HAP-1 (cell line): ENCODE results near the gene PLXNC1.

Source experiments
- DNase-seq, 2 experiments: peaks; one replicate each; pipeline ENCODE4 v3.0.0-alpha.2; 2016 to 2020; ENCODE audit warnings: low spot score in 2 of 2
- H3K27me3 ChIP-seq: fragments of 250-450 bp; sonication (Bioruptor Pico); 2 replicates; pipeline ENCODE4 v1.5.1; 2020; ENCODE audit warnings: low read depth, mild to moderate bottlenecking, moderate library complexity
- H3K36me3 ChIP-seq: fragments of 250-450 bp; sonication (Bioruptor Pico); replicated peaks from 2 replicates; pipeline ENCODE4 v1.5.1; 2020; ENCODE audit warnings: mild to moderate bottlenecking
- H3K4me1 ChIP-seq: fragments of 250-450 bp; sonication (Bioruptor Pico); 2 replicates; pipeline ENCODE4 v1.5.1; 2020; ENCODE audit warnings: mild to moderate bottlenecking
- H3K4me3 ChIP-seq: fragments of 250-450 bp; sonication (Bioruptor Pico); 2 replicates; pipeline ENCODE4 v1.5.1; 2020; ENCODE audit warnings: mild to moderate bottlenecking, moderate library complexity
- H3K9me3 ChIP-seq: fragments of 250-450 bp; sonication (Bioruptor Pico); 2 replicates; pipeline ENCODE4 v1.5.1; 2020; ENCODE audit warnings: mild to moderate bottlenecking, moderate library complexity
- in situ Hi-C: fragments of 300-500 bp; cut with MboI; formaldehyde crosslinking; loops from 3 replicates; pipeline ENCODE4 v1.14.3; 2020; ENCODE audit warnings: low sequenced_read_pairs, inconsistent platforms, mixed read lengths

Gene PLXNC1

GRCh38 chr12:94183708-94184379 is 35.5 kb downstream of the PLXNC1 start:
- Histone ChIP-seq H3K4me1 (no peaks in the 10 kb centered on the region), H3K36me3 (no peaks in the 10 kb centered on the region), H3K27me3 (no peaks in the 10 kb centered on the region), H3K9me3 (no peaks in the 10 kb centered on the region), H3K4me3 (no peak overlapping the region)
- DNase-seq: no peak
- in situ Hi-C loops: no loop called here

- Histone ChIP-seq H3K36me3 (no peaks in the 10 kb centered on the region), H3K9me3 (no peaks in the 10 kb centered on the region), H3K4me1 (no peaks in the 10 kb centered on the region), H3K27me3 (no peaks in the 10 kb centered on the region), H3K4me3 (no peak overlapping the region)
- DNase-seq: no peak
- in situ Hi-C loops: no loop called here
These were observed 36.8 kb downstream of the PLXNC1 start for GRCh38 chr12:94184995-94185719.

GRCh38 chr12:94185801-94186200 is 37.4 kb downstream of the PLXNC1 start:
- DNase-seq: no peak
- Histone ChIP-seq H3K4me1 (no peaks in the 10 kb centered on the region), H3K4me3 (no peak overlapping the region), H3K9me3 (no peaks in the 10 kb centered on the region), H3K36me3 (no peaks in the 10 kb centered on the region), H3K27me3 (no peaks in the 10 kb centered on the region)
- in situ Hi-C loops: no loop called here

- H3K4me1 ChIP-seq: no peaks in the 10 kb centered on the region
- in situ Hi-C loops: no loop called here
- H3K4me3 ChIP-seq: no peak overlapping the region
- no peak for DNase-seq
- no peaks in the 10 kb centered on the region for H3K9me3 ChIP-seq
- no peaks in the 10 kb centered on the region for H3K36me3 ChIP-seq
- H3K27me3 ChIP-seq: no peaks in the 10 kb centered on the region
These were observed 38.2 kb downstream of the PLXNC1 start for GRCh38 chr12:94186278-94187241.

- no peaks in the 10 kb centered on the region for H3K27me3 ChIP-seq
- H3K4me3 ChIP-seq: no peak overlapping the region
- H3K36me3 ChIP-seq: no peaks in the 10 kb centered on the region
- H3K4me1 ChIP-seq: no peaks in the 10 kb centered on the region
- H3K9me3 ChIP-seq: no peaks in the 10 kb centered on the region
- DNase-seq: no peak
- in situ Hi-C loops: no loop called here
These were observed 39.0 kb downstream of the PLXNC1 start for GRCh38 chr12:94187361-94187760.

GRCh38 chr12:94190623-94191022 is 42.2 kb downstream of the PLXNC1 start:
- H3K36me3 ChIP-seq: no peaks in the 10 kb centered on the region
- in situ Hi-C loops: no loop called here
- no peaks in the 10 kb centered on the region for H3K27me3 ChIP-seq
- no peak overlapping the region for H3K4me3 ChIP-seq
- no peaks in the 10 kb centered on the region; the same call in 1 of the 2 replicates for H3K9me3 ChIP-seq
- no peaks in the 10 kb centered on the region for H3K4me1 ChIP-seq
- no peak for DNase-seq

- no peaks in the 10 kb centered on the region for H3K36me3 ChIP-seq
- no peak for DNase-seq
- no peaks in the 10 kb centered on the region; the same call in 1 of the 2 replicates for H3K9me3 ChIP-seq
- in situ Hi-C loops: no loop called here
- H3K27me3 ChIP-seq: no peaks in the 10 kb centered on the region
- no peaks in the 10 kb centered on the region for H3K4me1 ChIP-seq
- H3K4me3 ChIP-seq: no peak overlapping the region
These were observed 42.6 kb downstream of the PLXNC1 start for GRCh38 chr12:94191023-94191422.

GRCh38 chr12:94191811-94192210 is 43.4 kb downstream of the PLXNC1 start:
- Histone ChIP-seq H3K4me1 (no peaks in the 10 kb centered on the region), H3K4me3 (no peak overlapping the region), H3K9me3 (peaks cover 3% of the 10 kb centered on the region; the same call in 1 of the 2 replicates), H3K36me3 (no peaks in the 10 kb centered on the region), H3K27me3 (no peaks in the 10 kb centered on the region)
- no peak for DNase-seq
- in situ Hi-C loops: no loop called here

- in situ Hi-C loops: no loop called here
- Histone ChIP-seq H3K9me3 (peaks cover 3% of the 10 kb centered on the region; the same call in 1 of the 2 replicates), H3K36me3 (no peaks in the 10 kb centered on the region), H3K27me3 (no peaks in the 10 kb centered on the region), H3K4me1 (no peaks in the 10 kb centered on the region), H3K4me3 (no peak overlapping the region)
- no peak for DNase-seq
These were observed 44.1 kb downstream of the PLXNC1 start for GRCh38 chr12:94192506-94192905.

- DNase-seq: no peak
- Histone ChIP-seq H3K4me1 (no peaks in the 10 kb centered on the region), H3K27me3 (no peaks in the 10 kb centered on the region), H3K36me3 (no peaks in the 10 kb centered on the region), H3K9me3 (peaks cover 3% of the 10 kb centered on the region; the same call in 1 of the 2 replicates), H3K4me3 (no peak overlapping the region)
- in situ Hi-C loops: no loop called here
These were observed 44.8 kb downstream of the PLXNC1 start for GRCh38 chr12:94193168-94193567.

GRCh38 chr12:94195483-94195882 is 47.1 kb downstream of the PLXNC1 start:
- Histone ChIP-seq H3K4me1 (no peaks in the 10 kb centered on the region), H3K9me3 (peaks cover 3% of the 10 kb centered on the region; the same call in 1 of the 2 replicates), H3K27me3 (no peaks in the 10 kb centered on the region), H3K4me3 (no peak overlapping the region), H3K36me3 (no peaks in the 10 kb centered on the region)
- DNase-seq: no peak
- in situ Hi-C loops: no loop called here

GRCh38 chr12:94198469-94198868 is 50.1 kb downstream of the PLXNC1 start:
- Histone ChIP-seq H3K36me3 (no peaks in the 10 kb centered on the region), H3K27me3 (no peaks in the 10 kb centered on the region), H3K4me1 (no peaks in the 10 kb centered on the region), H3K9me3 (peaks cover 3% of the 10 kb centered on the region; the same call in 1 of the 2 replicates), H3K4me3 (no peak overlapping the region)
- no peak for DNase-seq
- in situ Hi-C loops: no loop called here

GRCh38 chr12:94198872-94199271 is 50.5 kb downstream of the PLXNC1 start:
- no peak for DNase-seq
- Histone ChIP-seq H3K9me3 (peaks cover 3% of the 10 kb centered on the region; the same call in 1 of the 2 replicates), H3K36me3 (no peaks in the 10 kb centered on the region), H3K4me3 (no peak overlapping the region), H3K27me3 (no peaks in the 10 kb centered on the region), H3K4me1 (peaks cover 3% of the 10 kb centered on the region; the same call in 1 of the 2 replicates)
- in situ Hi-C loops: no loop called here
